Fibroblast of skin of left biceps (primary cell): Measurements from ENCODE around the gene CALHM1.
"Not testable (repeated sequence)": the region's sequence is repeated elsewhere in the genome, so short reads cannot be mapped to it uniquely, and the experiment has no call there.

Experiments used
- DNase-seq, 2 experiments: peaks; one replicate each; pipeline ENCODE4 v3.0.0-alpha.2; 2013; ENCODE audit warnings: low read depth in 2 of 2

The CALHM1 gene

GRCh38 chr10:103429647-103430046 is 29.1 kb downstream of the CALHM1 start:
- DNase-seq: no peak

- no peak for DNase-seq
Observed at GRCh38 chr10:103428989-103429643, 29.6 kb downstream of the CALHM1 start.

- no peak for DNase-seq
Observed at GRCh38 chr10:103427866-103428265, 30.8 kb downstream of the CALHM1 start.

GRCh38 chr10:103423748-103424147 is 35.0 kb downstream of the CALHM1 start:
- no peak for DNase-seq

- DNase-seq: no peak
Observed at GRCh38 chr10:103419101-103419500, 39.6 kb downstream of the CALHM1 start.

GRCh38 chr10:103417601-103418000 is 41.1 kb downstream of the CALHM1 start:
- no peak for DNase-seq

GRCh38 chr10:103417148-103417469 is 41.6 kb downstream of the CALHM1 start:
- not testable (repeated sequence) for DNase-seq

GRCh38 chr10:103416436-103417147 is 42.1 kb downstream of the CALHM1 start:
- DNase-seq: peak; percentile 12 to 26

GRCh38 chr10:103415581-103415980 is 43.1 kb downstream of the CALHM1 start:
- DNase-seq: no peak

- DNase-seq: no peak
Observed at GRCh38 chr10:103413564-103413963, 45.1 kb downstream of the CALHM1 start.
